Natural killer cell (primary cell): Measurements from ENCODE around the gene MMP15. TPM values are rescaled to one million over a fixed set of nuclear protein-coding genes. Genes with fewer than 3 reads are reported as not detected.

Experiments
- ATAC-seq, 3 donors: fragments of 150-1000 bp in 2 of 3; fragments of 200-7000 bp in 1 of 3; cut with Tn5 transposase; 1 replicate in 1 of 3; 2 replicates in 2 of 3; pipeline ENCODE4 v1.10.0; 2021; ENCODE audit warnings: mild to moderate bottlenecking in 2 of 3, moderate library complexity in 2 of 3
- DNase-seq, 2 donors: peaks; one replicate each; pipeline versions ENCODE4 v3.0.0 to v3.0.0-alpha.2; 2013 to 2021; ENCODE audit warnings: mixed read lengths in 1 of 2
- H3K27ac ChIP-seq: one replicate; pipeline ENCODE4 v1.5.1; 2013; ENCODE audit warnings: mild to moderate bottlenecking, low read length
- H3K27me3 ChIP-seq: one replicate; pipeline ENCODE4 v1.6.1; 2013; ENCODE audit warnings: low read length; ENCODE audit not compliant: control insufficient read depth, insufficient read depth
- H3K36me3 ChIP-seq: one replicate; pipeline ENCODE4 v1.6.1; 2013; ENCODE audit warnings: low read length; ENCODE audit not compliant: control insufficient read depth, insufficient read depth
- H3K4me1 ChIP-seq: one replicate; pipeline ENCODE4 v1.6.1; 2013; ENCODE audit warnings: low read length; ENCODE audit not compliant: control insufficient read depth, insufficient read depth
- H3K4me3 ChIP-seq: one replicate; pipeline ENCODE4 v1.5.1; 2013; ENCODE audit warnings: low read length
- H3K9me3 ChIP-seq: one replicate; pipeline ENCODE4 v1.6.1; 2013; ENCODE audit warnings: low read length; ENCODE audit not compliant: control insufficient read depth, insufficient read depth
- H3K27ac Mint-ChIP-seq, 2 donors: one replicate each; pipeline ENCODE4 v1.8.0; 2022; ENCODE audit warnings: mild to moderate bottlenecking in 2 of 2, mixed read lengths in 2 of 2, moderate library complexity in 1 of 2
- H3K27me3 Mint-ChIP-seq, 2 donors: one replicate each; pipeline ENCODE4 v1.8.0; 2022; ENCODE audit warnings: low read depth in 2 of 2, mixed read lengths in 2 of 2
- H3K36me3 Mint-ChIP-seq: one replicate; pipeline ENCODE4 v1.8.0; 2022; ENCODE audit warnings: mixed read lengths
- H3K4me1 Mint-ChIP-seq, 2 donors: one replicate each; pipeline ENCODE4 v1.8.0; 2022; ENCODE audit warnings: mixed read lengths in 2 of 2
- H3K4me3 Mint-ChIP-seq: one replicate; pipeline ENCODE4 v1.8.0; 2022; ENCODE audit warnings: mild to moderate bottlenecking, moderate library complexity, mixed read lengths
- H3K9me3 Mint-ChIP-seq, 2 donors: one replicate each; pipeline ENCODE4 v1.8.0; 2022; ENCODE audit warnings: mixed read lengths in 2 of 2
- CTCF ChIP-seq: fragments of 200-600 bp; IDR thresholded peaks from one replicate; pipeline ENCODE4 v1.8.0; 2022; ENCODE audit warnings: antibody characterized with exemption
- WGBS: methylation state at CpG from one replicate; pipeline ENCODE4 v1.1.7; 2013; ENCODE audit warnings: missing lambda C conversion rate; ENCODE audit not compliant: insufficient coverage; 5-methylcytosine and 5-hydroxymethylcytosine counted together
- intact Hi-C: fragments of 100-400 bp; cut with micrococcal nuclease; formaldehyde crosslinking; loops from one replicate; pipeline ENCODE4 v1.14.2; 2022
- total RNA-seq, 4 donors: library from RNA; stranded (reverse); fragments of 120-200 nt in 1 of 4; gene quantifications; one replicate each; pipeline versions ENCODE4 v1.2.3 to v1.2.4, GENCODE V29; 2013 to 2022

The MMP15 gene
- total RNA-seq, 3 donors from 2014 or later (not counting 1 experiment from before 2014, with no cell fraction given): 0.23 to 0.27 (median 0.24) TPM

- Mint-ChIP-seq H3K4me3 (no peak overlapping the region), H3K4me1 (no peaks in the 10 kb centered on the region), H3K9me3 (no peaks in the 10 kb centered on the region), H3K27ac (no peak overlapping the region), H3K27me3 (no peaks in the 10 kb centered on the region), H3K36me3 (no peaks in the 10 kb centered on the region)
- Histone ChIP-seq H3K4me3 (no peak overlapping the region), H3K27me3 (no peaks in the 10 kb centered on the region), H3K36me3 (no peaks in the 10 kb centered on the region), H3K9me3 (no peaks in the 10 kb centered on the region), H3K27ac (no peak overlapping the region), H3K4me1 (no peaks in the 10 kb centered on the region)
- DNase-seq (no peak), ATAC-seq (no peak)
- 94% methylated on average over 20 of the region's 20 CpGs for WGBS
- TF ChIP-seq CTCF: no peak
- intact Hi-C loops: no loop called here
Observed at GRCh38 chr16:58038219-58038641, 12.7 kb downstream of the MMP15 start.

- TF ChIP-seq CTCF: no peak
- H3K4me3 ChIP-seq: no peak overlapping the region
- no peaks in the 10 kb centered on the region for H3K4me1 ChIP-seq
- no peaks in the 10 kb centered on the region for H3K9me3 ChIP-seq
- no peaks in the 10 kb centered on the region for H3K27me3 ChIP-seq
- no peaks in the 10 kb centered on the region for H3K27me3 Mint-ChIP-seq
- no peaks in the 10 kb centered on the region for H3K9me3 Mint-ChIP-seq
- intact Hi-C loops: no loop called here
- ATAC-seq: no peak
- no peaks in the 10 kb centered on the region for H3K36me3 ChIP-seq
- H3K27ac Mint-ChIP-seq: no peak overlapping the region
- DNase-seq: no peak
- WGBS: 97% methylated on average over 26 of the region's 26 CpGs
- H3K4me3 Mint-ChIP-seq: no peak overlapping the region
- no peak overlapping the region for H3K27ac ChIP-seq
- no peaks in the 10 kb centered on the region for H3K4me1 Mint-ChIP-seq
- no peaks in the 10 kb centered on the region for H3K36me3 Mint-ChIP-seq
Observed at GRCh38 chr16:58039829-58040495, 14.4 kb downstream of the MMP15 start.

- Histone ChIP-seq H3K4me3 (no peak overlapping the region), H3K36me3 (no peaks in the 10 kb centered on the region), H3K27ac (no peak overlapping the region), H3K27me3 (no peaks in the 10 kb centered on the region), H3K9me3 (no peaks in the 10 kb centered on the region), H3K4me1 (no peaks in the 10 kb centered on the region)
- Mint-ChIP-seq H3K4me3 (no peak overlapping the region), H3K27me3 (no peaks in the 10 kb centered on the region), H3K27ac (no peak overlapping the region), H3K4me1 (no peaks in the 10 kb centered on the region), H3K9me3 (no peaks in the 10 kb centered on the region), H3K36me3 (no peaks in the 10 kb centered on the region)
- no peak for ATAC-seq
- DNase-seq: no peak
- intact Hi-C loops: no loop called here
- no peak for TF ChIP-seq CTCF
- WGBS: 94% methylated on average over 12 of the region's 12 CpGs
Observed at GRCh38 chr16:58040496-58040846, 14.9 kb downstream of the MMP15 start.
